SK-N-SH (cell line): ENCODE results near the gene ASAP3. TPM values are rescaled to one million over a fixed set of nuclear protein-coding genes. Genes with fewer than 3 reads are reported as not detected.

Source experiments
- CTCF ChIA-PET: fragments of 300-600, 350-600 bp; formaldehyde crosslinking; extraction: SDS; loops from one replicate; lab custom pipeline; 2021; lab: Yijun Ruan, JAX
- POLR2A ChIA-PET: fragments of 350-600 bp; sonication (Branson Sonifier 250); formaldehyde crosslinking; extraction: SDS; loops from one replicate; lab custom pipeline; 2020; ENCODE audit warnings: antibody characterized with exemption, inconsistent platforms; lab: Yijun Ruan, JAX
- DNase-seq: peaks from one replicate; pipeline ENCODE4 v3.0.0; 2012
- H2AFZ ChIP-seq: fragments of 200-600 bp; sonication (generic); 2 replicates; pipeline ENCODE4 v1.8.1; 2016; ENCODE audit warnings: antibody characterized with exemption, mild to moderate bottlenecking, low read depth
- H3F3A ChIP-seq: fragments of 200-600 bp; sonication (generic); replicated peaks from 2 replicates; pipeline ENCODE3; 2016; ENCODE audit warnings: antibody characterized with exemption, mild to moderate bottlenecking; ENCODE audit not compliant: insufficient read depth
- H3K27ac ChIP-seq, 2 experiments: fragments of 200-500 bp in 1 of 2; fragments of 200-600 bp in 1 of 2; sonication (Bioruptor generic) in 1 of 2; sonication (generic), shearing (Covaris generic) in 1 of 2; 2 replicates each; pipeline versions ENCODE4 v1.5.1 to v1.6.1; 2014 to 2016; ENCODE audit warnings: low read depth in 2 of 2, inconsistent platforms in 1 of 2, low read length in 1 of 2, mild to moderate bottlenecking in 1 of 2, mixed read lengths in 1 of 2
- H3K27me3 ChIP-seq: fragments of 200-600 bp; sonication (generic), shearing (Covaris generic); 2 replicates; pipeline ENCODE4 v1.6.1; 2016; ENCODE audit warnings: mixed run types; ENCODE audit not compliant: insufficient read depth
- H3K36me3 ChIP-seq, 2 experiments: fragments of 200-500 bp in 1 of 2; fragments of 200-600 bp in 1 of 2; sonication (Bioruptor generic) in 1 of 2; sonication (generic) in 1 of 2; replicated peaks in 1 of 2; 2 replicates each; pipeline versions ENCODE3 to v1.5.1; 2014 to 2016; ENCODE audit warnings: low read length in 1 of 2, mild to moderate bottlenecking in 1 of 2; ENCODE audit not compliant: insufficient read depth in 2 of 2, control insufficient read depth in 1 of 2
- H3K4me1 ChIP-seq, 2 experiments: fragments of 200-500 bp in 1 of 2; fragments of 200-600 bp in 1 of 2; sonication (Bioruptor generic) in 1 of 2; sonication (generic), shearing (Covaris generic) in 1 of 2; 2 replicates each; pipeline versions ENCODE4 v1.5.1 to v1.6.1; 2014 to 2016; ENCODE audit warnings: low read depth in 1 of 2, low read length in 1 of 2, mixed run types in 1 of 2; ENCODE audit not compliant: insufficient read depth in 2 of 2, control insufficient read depth in 1 of 2
- H3K4me2 ChIP-seq: fragments of 200-600 bp; sonication (generic), shearing (Covaris generic); 2 replicates; pipeline ENCODE4 v1.6.1; 2017; ENCODE audit warnings: mixed run types
- H3K4me3 ChIP-seq, 2 experiments: fragments of 200-500 bp in 1 of 2; fragments of 200-600 bp in 1 of 2; sonication (Bioruptor generic) in 1 of 2; sonication (generic), shearing (Covaris generic) in 1 of 2; 2 replicates each; pipeline versions ENCODE4 v1.5.1 to v1.8.1; 2014 to 2016; ENCODE audit warnings: low read depth in 2 of 2, inconsistent platforms in 1 of 2, low read length in 1 of 2, mild to moderate bottlenecking in 1 of 2, mixed read lengths in 1 of 2, moderate library complexity in 1 of 2
- H3K79me2 ChIP-seq: fragments of 200-600 bp; sonication (generic); 2 replicates; pipeline ENCODE4 v1.8.1; 2017; ENCODE audit warnings: mild to moderate bottlenecking; ENCODE audit not compliant: insufficient read depth
- H3K9ac ChIP-seq: fragments of 200-600 bp; sonication (generic); 2 replicates; pipeline ENCODE4 v1.6.1; 2017; ENCODE audit warnings: mixed run types
- H3K9me2 ChIP-seq: fragments of 200-600 bp; sonication (generic); 2 replicates; pipeline ENCODE4 v1.6.1; 2017; ENCODE audit warnings: mixed run types
- H3K9me3 ChIP-seq: fragments of 200-600 bp; sonication (generic); 2 replicates; pipeline ENCODE4 v1.6.1; 2017; ENCODE audit warnings: mixed run types, mild to moderate bottlenecking, moderate library complexity
- H4K20me1 ChIP-seq: fragments of 200-600 bp; sonication (generic); 2 replicates; pipeline ENCODE4 v1.6.1; 2017; ENCODE audit warnings: mild to moderate bottlenecking, mixed run types; ENCODE audit not compliant: insufficient read depth
- CHD2 ChIP-seq: fragments of 150-350 bp; IDR thresholded peaks from 2 replicates; pipeline ENCODE4 v1.6.1; 2018; ENCODE audit warnings: low read length; ENCODE audit not compliant: partially characterized antibody
- EP300 ChIP-seq, 2 experiments: IDR thresholded peaks; 2 replicates each; pipeline versions ENCODE4 v1.4.0 to v1.6.1; 2012; ENCODE audit warnings: borderline replicate concordance in 1 of 2, low read depth in 1 of 2, low read length in 1 of 2
- EZH2phosphoT487 ChIP-seq: fragments of 200-600 bp; sonication (generic); IDR thresholded peaks from 2 replicates; pipeline ENCODE4 v1.6.1; 2017; ENCODE audit warnings: low read depth, mixed run types, mild to moderate bottlenecking, antibody characterized with exemption, moderate library complexity, borderline replicate concordance
- FOXJ3 ChIP-seq: sonication (generic); formaldehyde crosslinking; IDR thresholded peaks from 2 replicates; pipeline ENCODE4 v1.5.1; 2020; ENCODE audit warnings: mild to moderate bottlenecking, missing genetic modification reagents
- GABPA ChIP-seq: IDR thresholded peaks from 2 replicates; pipeline ENCODE4 v1.4.0; 2012; ENCODE audit warnings: low read depth, mild to moderate bottlenecking
- GATA2 ChIP-seq: sonication (generic); formaldehyde crosslinking; IDR thresholded peaks from 2 replicates; pipeline ENCODE4 v1.5.0; 2020; ENCODE audit warnings: mild to moderate bottlenecking, missing genetic modification reagents
- JUND ChIP-seq: IDR thresholded peaks from 2 replicates; pipeline ENCODE4 v1.4.0; 2012
- MXI1 ChIP-seq: IDR thresholded peaks from 2 replicates; pipeline ENCODE4 v1.6.1; 2012; ENCODE audit warnings: mild to moderate bottlenecking, low read depth, low read length, improper control_type of control experiment
- NFIC ChIP-seq: IDR thresholded peaks from 2 replicates; pipeline ENCODE4 v1.4.0; 2012; ENCODE audit warnings: borderline replicate concordance
- NRF1 ChIP-seq: IDR thresholded peaks from 2 replicates; pipeline ENCODE4 v1.6.1; 2012; ENCODE audit warnings: low read depth, mild to moderate bottlenecking, low read length
- RAD21 ChIP-seq: IDR thresholded peaks from 2 replicates; pipeline ENCODE4 v1.6.1; 2012; ENCODE audit warnings: mild to moderate bottlenecking, low read length
- RCOR1 ChIP-seq: fragments of 150-350 bp; IDR thresholded peaks from 2 replicates; pipeline ENCODE4 v1.6.1; 2017; ENCODE audit warnings: antibody characterized with exemption, low read length
- RFX5 ChIP-seq: IDR thresholded peaks from 2 replicates; pipeline ENCODE4 v1.6.1; 2012; ENCODE audit warnings: mild to moderate bottlenecking, improper control_type of control experiment, low read length
- SIN3A ChIP-seq: IDR thresholded peaks from 2 replicates; pipeline ENCODE4 v1.6.1; 2012; ENCODE audit warnings: low read depth, mild to moderate bottlenecking, low read length, moderate library complexity, borderline replicate concordance
- SMC3 ChIP-seq: IDR thresholded peaks from 2 replicates; pipeline ENCODE4 v1.6.1; 2012; ENCODE audit warnings: low read depth, low read length, improper control_type of control experiment
- TAF1 ChIP-seq: IDR thresholded peaks from 2 replicates; pipeline ENCODE4 v1.6.1; 2012; ENCODE audit warnings: low read depth, mild to moderate bottlenecking, low read length, moderate library complexity, borderline replicate concordance
- TCF12 ChIP-seq: IDR thresholded peaks from 2 replicates; pipeline ENCODE4 v1.4.0; 2012
- TEAD4 ChIP-seq: IDR thresholded peaks from 2 replicates; pipeline ENCODE4 v1.4.0; 2012; ENCODE audit warnings: mild to moderate bottlenecking, borderline replicate concordance; ENCODE audit not compliant: insufficient read depth
- YY1 ChIP-seq: IDR thresholded peaks from 2 replicates; pipeline ENCODE4 v1.4.0; 2012; ENCODE audit warnings: low read depth, mild to moderate bottlenecking
- whole genome bisulfite sequencing: methylation state at CpG from one replicate; pipeline ENCODE4 v1.1.6; 2017; ENCODE audit warnings: low lambda C conversion rate; 5-methylcytosine and 5-hydroxymethylcytosine counted together
- polyA plus RNA-seq, 3 experiments: library from polyadenylated mRNA; depleted of rRNA; stranded (reverse); fragments of >200 nt; gene quantifications; 2 replicates each; pipeline ENCODE4 v1.2.3, GENCODE V29; 2012
- TF ChIP-seq, protein P1 (sequence below): IDR thresholded peaks from 2 replicates; pipeline ENCODE4; 2012
- TF ChIP-seq, protein P2 (sequence below): fragments of 150-350 bp; IDR thresholded peaks from 2 replicates; pipeline ENCODE4 v1.6.1; 2016; ENCODE audit warnings: mild to moderate bottlenecking, low read depth, low read length
- TF ChIP-seq, protein P3 (sequence below): fragments of 200-600 bp; sonication (generic); IDR thresholded peaks from 2 replicates; pipeline ENCODE4 v1.6.1; 2017; ENCODE audit warnings: antibody characterized with exemption, mild to moderate bottlenecking, moderate library complexity
- TF ChIP-seq, protein P4 (sequence below): fragments of 150-350 bp; IDR thresholded peaks from 2 replicates; pipeline ENCODE4 v1.6.1; 2017; ENCODE audit warnings: antibody characterized with exemption, low read length, low read depth, borderline replicate concordance
- TF ChIP-seq, protein P5 (sequence below): IDR thresholded peaks from 2 replicates; pipeline ENCODE4 v1.4.0; 2012; ENCODE audit warnings: low read depth, borderline replicate concordance
- TF ChIP-seq, protein P6 (sequence below): IDR thresholded peaks from 2 replicates; pipeline ENCODE4 v1.4.0; 2012; ENCODE audit warnings: low read depth

The ASAP3 gene
- polyA plus RNA-seq, 1 of the 3 experiments (the other 2 are of a cell fraction): 19.6 TPM

DNA sequence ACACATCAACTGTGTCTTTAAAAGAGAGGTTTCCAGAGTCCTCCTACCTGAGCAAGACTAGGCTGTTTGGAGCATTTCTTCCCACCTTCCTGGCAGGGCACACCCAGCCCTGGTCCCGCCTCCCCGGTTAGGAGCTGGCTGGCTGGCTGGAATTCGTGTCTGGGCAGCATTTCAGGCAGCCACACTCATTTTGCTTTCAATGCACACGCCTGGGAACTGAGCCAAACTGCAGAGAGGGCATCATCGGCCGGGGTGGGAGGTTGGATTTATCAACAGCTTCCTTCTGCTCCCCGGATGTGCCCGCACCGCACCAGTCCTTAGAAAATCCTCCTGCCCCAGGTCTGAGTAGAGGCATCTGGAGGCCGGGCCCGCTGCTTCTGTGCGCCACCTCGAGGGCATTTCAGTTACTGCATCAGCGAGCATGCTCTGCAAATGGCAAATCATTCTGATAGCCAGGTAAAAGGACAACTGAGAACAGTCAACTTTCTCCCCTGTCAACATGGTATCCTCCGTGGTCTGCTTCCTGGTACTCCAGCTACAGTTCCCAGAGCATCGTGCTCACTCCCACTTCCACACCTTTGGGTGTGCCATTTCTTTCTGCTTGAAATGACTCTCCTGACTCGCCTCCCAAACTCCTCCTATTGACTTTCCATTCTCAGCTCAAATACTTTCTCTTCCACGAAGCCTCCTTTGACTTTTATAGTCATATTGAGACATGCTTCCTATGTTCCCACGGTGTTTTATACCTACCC is 80.1 kb downstream of the ASAP3 start:
- peak overlapping the region in 1 of 2 experiments; percentile 14; a peak in 2 of 4 replicates for H3K4me3 ChIP-seq
- H3K79me2 ChIP-seq: no peaks in the 10 kb centered on the region
- CTCF ChIA-PET: interaction anchor here (0.6 to 4.4 kb wide), 51 partner anchors 9 to 288 kb away, joined by 3 to 61 read pairs (median 5); partner anchors contain the start of genes ASAP3, HNRNPR, HTR1D and RPL11
- H2AFZ ChIP-seq: peak overlapping the region; percentile 81
- WGBS: 9% methylated on average over 13 of the region's 19 CpGs
- H3K36me3 ChIP-seq: no peaks in the 10 kb centered on the region
- H3K27ac ChIP-seq: peak overlapping the region; percentile 65 to 86
- H3K9ac ChIP-seq: no peak overlapping the region; the same call in 1 of the 2 replicates
- H3K9me2 ChIP-seq: no peaks in the 10 kb centered on the region
- H3F3A ChIP-seq: peaks cover 18% of the 10 kb centered on the region
- no peaks in the 10 kb centered on the region for H3K27me3 ChIP-seq
- peaks cover 15 to 20% of the 10 kb centered on the region in 2 experiments for H3K4me1 ChIP-seq
- peak; percentile 89 for DNase-seq
- no peaks in the 10 kb centered on the region for H4K20me1 ChIP-seq
- H3K4me2 ChIP-seq: peak overlapping the region; percentile 70
- no peaks in the 10 kb centered on the region for H3K9me3 ChIP-seq
- POLR2A ChIA-PET: interaction anchor here (0.5 to 1.8 kb wide), 9 partner anchors 13 to 127 kb away, joined by 3 to 12 read pairs (median 3); partner anchors contain the start of genes ASAP3, E2F2, HNRNPR and ZNF436
- TF ChIP-seq TEAD4: peak; percentile 54; the same call in 1 of the 2 replicates
- peak; percentile 73 for TF ChIP-seq GABPA
- TF ChIP-seq SMC3: peak; percentile 92
- peak; percentile 98 for TF ChIP-seq NFIC
- 0 out of 2 replicates have a peak, but pooled peaks have one; percentile 59 for TF ChIP-seq FOXJ3 (CRISPR knock-in tag)
- TF ChIP-seq, protein P1, sequence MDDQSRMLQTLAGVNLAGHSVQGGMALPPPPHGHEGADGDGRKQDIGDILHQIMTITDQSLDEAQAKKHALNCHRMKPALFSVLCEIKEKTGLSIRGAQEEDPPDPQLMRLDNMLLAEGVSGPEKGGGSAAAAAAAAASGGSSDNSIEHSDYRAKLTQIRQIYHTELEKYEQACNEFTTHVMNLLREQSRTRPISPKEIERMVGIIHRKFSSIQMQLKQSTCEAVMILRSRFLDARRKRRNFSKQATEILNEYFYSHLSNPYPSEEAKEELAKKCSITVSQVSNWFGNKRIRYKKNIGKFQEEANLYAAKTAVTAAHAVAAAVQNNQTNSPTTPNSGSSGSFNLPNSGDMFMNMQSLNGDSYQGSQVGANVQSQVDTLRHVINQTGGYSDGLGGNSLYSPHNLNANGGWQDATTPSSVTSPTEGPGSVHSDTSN: peak; percentile 68
- peak; percentile 70 for TF ChIP-seq CHD2
- TF ChIP-seq SIN3A: peak; percentile 83; the same call in 1 of the 2 replicates
- TF ChIP-seq GATA2: no peak
- TF ChIP-seq EP300 (IDR thresholded peaks at IDR 0.05; ENCODE audit: borderline replicate concordance in 1 of 2, low read depth in 1 of 2, low read length in 1 of 2): peak; percentile 58 to 63; a peak in 2 of 4 replicates
- peak; percentile 45 for TF ChIP-seq JUND
- TF ChIP-seq, protein P2, sequence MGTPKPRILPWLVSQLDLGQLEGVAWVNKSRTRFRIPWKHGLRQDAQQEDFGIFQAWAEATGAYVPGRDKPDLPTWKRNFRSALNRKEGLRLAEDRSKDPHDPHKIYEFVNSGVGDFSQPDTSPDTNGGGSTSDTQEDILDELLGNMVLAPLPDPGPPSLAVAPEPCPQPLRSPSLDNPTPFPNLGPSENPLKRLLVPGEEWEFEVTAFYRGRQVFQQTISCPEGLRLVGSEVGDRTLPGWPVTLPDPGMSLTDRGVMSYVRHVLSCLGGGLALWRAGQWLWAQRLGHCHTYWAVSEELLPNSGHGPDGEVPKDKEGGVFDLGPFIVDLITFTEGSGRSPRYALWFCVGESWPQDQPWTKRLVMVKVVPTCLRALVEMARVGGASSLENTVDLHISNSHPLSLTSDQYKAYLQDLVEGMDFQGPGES: no peak
- no peak; the same call in 1 of the 2 replicates for TF ChIP-seq RCOR1
- TF ChIP-seq, protein P3, sequence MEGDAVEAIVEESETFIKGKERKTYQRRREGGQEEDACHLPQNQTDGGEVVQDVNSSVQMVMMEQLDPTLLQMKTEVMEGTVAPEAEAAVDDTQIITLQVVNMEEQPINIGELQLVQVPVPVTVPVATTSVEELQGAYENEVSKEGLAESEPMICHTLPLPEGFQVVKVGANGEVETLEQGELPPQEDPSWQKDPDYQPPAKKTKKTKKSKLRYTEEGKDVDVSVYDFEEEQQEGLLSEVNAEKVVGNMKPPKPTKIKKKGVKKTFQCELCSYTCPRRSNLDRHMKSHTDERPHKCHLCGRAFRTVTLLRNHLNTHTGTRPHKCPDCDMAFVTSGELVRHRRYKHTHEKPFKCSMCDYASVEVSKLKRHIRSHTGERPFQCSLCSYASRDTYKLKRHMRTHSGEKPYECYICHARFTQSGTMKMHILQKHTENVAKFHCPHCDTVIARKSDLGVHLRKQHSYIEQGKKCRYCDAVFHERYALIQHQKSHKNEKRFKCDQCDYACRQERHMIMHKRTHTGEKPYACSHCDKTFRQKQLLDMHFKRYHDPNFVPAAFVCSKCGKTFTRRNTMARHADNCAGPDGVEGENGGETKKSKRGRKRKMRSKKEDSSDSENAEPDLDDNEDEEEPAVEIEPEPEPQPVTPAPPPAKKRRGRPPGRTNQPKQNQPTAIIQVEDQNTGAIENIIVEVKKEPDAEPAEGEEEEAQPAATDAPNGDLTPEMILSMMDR: peak; percentile 97
- peak; percentile 84 for TF ChIP-seq TCF12
- TF ChIP-seq, protein P4, sequence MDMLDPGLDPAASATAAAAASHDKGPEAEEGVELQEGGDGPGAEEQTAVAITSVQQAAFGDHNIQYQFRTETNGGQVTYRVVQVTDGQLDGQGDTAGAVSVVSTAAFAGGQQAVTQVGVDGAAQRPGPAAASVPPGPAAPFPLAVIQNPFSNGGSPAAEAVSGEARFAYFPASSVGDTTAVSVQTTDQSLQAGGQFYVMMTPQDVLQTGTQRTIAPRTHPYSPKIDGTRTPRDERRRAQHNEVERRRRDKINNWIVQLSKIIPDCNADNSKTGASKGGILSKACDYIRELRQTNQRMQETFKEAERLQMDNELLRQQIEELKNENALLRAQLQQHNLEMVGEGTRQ: no peak
- peak; percentile 94 for TF ChIP-seq RAD21
- TF ChIP-seq NRF1: no peak
- TF ChIP-seq EZH2phosphoT487: no peak
- TF ChIP-seq RFX5: no peak
- TF ChIP-seq MXI1: peak; percentile 91
- no peak for TF ChIP-seq TAF1
- TF ChIP-seq YY1: no peak; the same call in 1 of the 2 replicates
- TF ChIP-seq, protein P5, sequence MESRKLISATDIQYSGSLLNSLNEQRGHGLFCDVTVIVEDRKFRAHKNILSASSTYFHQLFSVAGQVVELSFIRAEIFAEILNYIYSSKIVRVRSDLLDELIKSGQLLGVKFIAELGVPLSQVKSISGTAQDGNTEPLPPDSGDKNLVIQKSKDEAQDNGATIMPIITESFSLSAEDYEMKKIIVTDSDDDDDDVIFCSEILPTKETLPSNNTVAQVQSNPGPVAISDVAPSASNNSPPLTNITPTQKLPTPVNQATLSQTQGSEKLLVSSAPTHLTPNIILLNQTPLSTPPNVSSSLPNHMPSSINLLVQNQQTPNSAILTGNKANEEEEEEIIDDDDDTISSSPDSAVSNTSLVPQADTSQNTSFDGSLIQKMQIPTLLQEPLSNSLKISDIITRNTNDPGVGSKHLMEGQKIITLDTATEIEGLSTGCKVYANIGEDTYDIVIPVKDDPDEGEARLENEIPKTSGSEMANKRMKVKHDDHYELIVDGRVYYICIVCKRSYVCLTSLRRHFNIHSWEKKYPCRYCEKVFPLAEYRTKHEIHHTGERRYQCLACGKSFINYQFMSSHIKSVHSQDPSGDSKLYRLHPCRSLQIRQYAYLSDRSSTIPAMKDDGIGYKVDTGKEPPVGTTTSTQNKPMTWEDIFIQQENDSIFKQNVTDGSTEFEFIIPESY: peak; percentile 54; the same call in 1 of the 2 replicates
- TF ChIP-seq, protein P6, sequence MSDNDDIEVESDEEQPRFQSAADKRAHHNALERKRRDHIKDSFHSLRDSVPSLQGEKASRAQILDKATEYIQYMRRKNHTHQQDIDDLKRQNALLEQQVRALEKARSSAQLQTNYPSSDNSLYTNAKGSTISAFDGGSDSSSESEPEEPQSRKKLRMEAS: peak; percentile 91
